ENCODE measurements around the gene ARAP3. TPM values are rescaled to one million over a fixed set of nuclear protein-coding genes. Genes with fewer than 3 reads are reported as not detected.
A peak's percentile ranks its signal among the peaks of the same experiment; 100 is the strongest.

The ARAP3 gene
- total and polyA plus RNA-seq, 9 of the 15 experiments (the other 6 are each of a cell fraction or from before 2014, with no cell fraction given), result 0.83 to 25.7 (median 6.4) TPM

DNA sequence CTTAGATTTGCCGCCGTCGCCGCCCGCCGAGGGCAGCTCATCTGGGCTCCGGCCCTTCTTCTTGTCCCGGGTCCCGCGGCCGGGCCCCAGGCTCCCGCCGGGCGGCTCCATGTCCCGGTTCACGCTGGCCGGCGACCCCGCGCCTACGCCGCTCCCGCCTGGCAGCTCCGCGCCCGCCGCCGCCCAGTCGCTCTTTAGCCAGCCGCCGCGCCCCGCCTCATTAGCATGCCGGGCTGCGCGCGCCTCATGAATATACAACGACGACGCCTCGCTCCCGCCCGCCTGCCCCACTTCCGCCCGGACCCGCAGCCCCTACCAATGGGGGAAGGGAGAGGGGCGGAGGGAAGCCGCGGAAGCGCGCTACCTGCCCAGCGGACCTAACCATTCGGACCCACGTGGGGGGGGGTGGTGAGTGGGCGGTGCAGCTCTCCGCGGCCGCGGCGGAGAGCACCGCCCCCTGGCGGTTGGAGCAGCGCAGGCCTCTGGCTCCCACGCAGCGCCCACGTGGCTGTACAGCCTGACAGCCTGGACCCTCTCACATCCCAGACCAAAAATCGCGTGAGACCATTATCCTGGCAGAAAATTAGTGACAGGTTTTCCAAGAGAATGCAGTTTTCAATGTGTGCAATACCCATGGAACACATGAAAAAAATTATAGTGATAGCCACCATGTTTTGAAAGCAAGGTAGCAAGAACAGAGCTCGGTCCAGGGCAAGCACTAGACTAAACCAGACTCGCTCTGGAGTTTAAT is 63.1 kb downstream of the ARAP3 start, which contains the start of gene DIAPH1 (continued):
- TF ChIP-seq MTA2 (IDR thresholded peaks at IDR 0.05; ENCODE audit: low read depth) (no peak), ZFP36 (IDR thresholded peaks at IDR 0.05; ENCODE audit: low read depth, low read length, partially characterized antibody) (no peak), RFX7 (CRISPR knock-in tag; IDR thresholded peaks at IDR 0.05) (no peak), TAL1 (IDR thresholded peaks at IDR 0.05) (no peak), TCF7L2 (IDR thresholded peaks at IDR 0.05; ENCODE audit: low read depth, low read length) (peak; percentile 94), HBP1 (CRISPR knock-in tag; IDR thresholded peaks at IDR 0.05) (no peak), ZNF347 (CRISPR knock-in tag; IDR thresholded peaks at IDR 0.05; ENCODE audit: low read depth) (no peak), HNRNPH1 (optimal IDR thresholded peaks at IDR 0.05; ENCODE audit: low read depth, low read length) (no peak), CBX3 (IDR thresholded peaks at IDR 0.05; ENCODE audit: borderline replicate concordance in 1 of 2, low read length in 2 of 2) (peak in 1 of 2 experiments; percentile 83; a peak in 1 of 3 replicates), SMARCA5 (IDR thresholded peaks at IDR 0.05) (no peak), BRF2 (IDR thresholded peaks at IDR 0.05; ENCODE audit: borderline replicate concordance, insufficient read depth, insufficient read length) (no peak), ZNF324 (CRISPR knock-in tag; IDR thresholded peaks at IDR 0.05) (no peak), SMARCA4 (IDR thresholded peaks at IDR 0.05) (no peak), PHB2 (IDR thresholded peaks at IDR 0.05; ENCODE audit: low read depth) (no peak), FOXM1 (IDR thresholded peaks at IDR 0.05; ENCODE audit: low read depth) (no peak), FOXM1 (CRISPR knock-in tag; IDR thresholded peaks at IDR 0.05; ENCODE audit: low read depth) (peak; percentile 82), ZNF436 (CRISPR knock-in tag; IDR thresholded peaks at IDR 0.05) (no peak), SMAD3 (CRISPR knock-in tag; conservative IDR thresholded peaks at IDR 0.05) (0 out of 2 replicates have a peak, but pooled peaks have one; percentile 58), FOXP1 (CRISPR knock-in tag; IDR thresholded peaks at IDR 0.05) (peak; percentile 98), ZNF639 (CRISPR knock-in tag; conservative IDR thresholded peaks at IDR 0.05 in 1 of 2, IDR thresholded peaks at IDR 0.05 in 1 of 2) (peak in 1 of 2 experiments; percentile 52; a peak in 1 of 4 replicates), ESRRA (IDR thresholded peaks at IDR 0.05; ENCODE audit: borderline replicate concordance, low read depth) (peak; percentile 83), DPF2 (IDR thresholded peaks at IDR 0.05) (0 out of 2 replicates have a peak, but pooled peaks have one; percentile 27), NR0B1 (IDR thresholded peaks at IDR 0.05; ENCODE audit: partially characterized antibody) (no peak), CREBBP (IDR thresholded peaks at IDR 0.05; ENCODE audit: low read depth, low read length) (no peak)
- TF ChIP-seq, protein P1, sequence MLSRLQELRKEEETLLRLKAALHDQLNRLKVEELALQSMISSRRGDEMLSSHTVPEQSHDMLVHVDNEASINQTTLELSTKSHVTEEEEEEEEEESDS (CRISPR knock-in tag; IDR thresholded peaks at IDR 0.05), result no peak

Data from K562 (cell line).